GM19397 (cell line): ENCODE data around the gene FBXW7.
"Not testable (repeated sequence)": the region's sequence is repeated elsewhere in the genome, so short reads cannot be mapped to it uniquely, and the experiment has no call there.

Experiments
- ATAC-seq: cut with Tn5 transposase; IDR thresholded peaks from one replicate; pipeline ENCODE4 v1.9.1; 2021; ENCODE audit warnings: mild to moderate bottlenecking, moderate library complexity; ENCODE audit not compliant: unreplicated experiment

Gene FBXW7

GRCh38 chr4:152545088-152545487 lies 9.2 kb upstream of the FBXW7 start:
- ATAC-seq: no peak

GRCh38 chr4:152544533-152544932 lies 8.6 kb upstream of the FBXW7 start:
- not testable (repeated sequence) for ATAC-seq

- ATAC-seq: no peak
Measured at GRCh38 chr4:152540941-152541340, 5.0 kb upstream of the FBXW7 start.

- ATAC-seq: peak; percentile 20
Measured at GRCh38 chr4:152540293-152540674, 4.4 kb upstream of the FBXW7 start.

- ATAC-seq: no peak
Measured at GRCh38 chr4:152539556-152540292, 3.8 kb upstream of the FBXW7 start.

GRCh38 chr4:152537881-152538280 lies 2.0 kb upstream of the FBXW7 start:
- no peak for ATAC-seq

GRCh38 chr4:152536545-152537182 lies 772 bp upstream of the FBXW7 start:
- peak; percentile 35 for ATAC-seq

GRCh38 chr4:152535360-152535902 lies 461 bp downstream of the FBXW7 start:
- ATAC-seq: peak; percentile 11

- no peak for ATAC-seq
Measured at GRCh38 chr4:152534541-152535359, 1.1 kb downstream of the FBXW7 start.

GRCh38 chr4:152531479-152531878 lies 4.4 kb downstream of the FBXW7 start:
- no peak for ATAC-seq

GRCh38 chr4:152530600-152530999 lies 5.3 kb downstream of the FBXW7 start:
- no peak for ATAC-seq

GRCh38 chr4:152529880-152530279 lies 6.0 kb downstream of the FBXW7 start:
- no peak for ATAC-seq

- ATAC-seq: no peak
Measured at GRCh38 chr4:152528060-152528459, 7.8 kb downstream of the FBXW7 start.

GRCh38 chr4:152525878-152526277 lies 10.0 kb downstream of the FBXW7 start:
- no peak for ATAC-seq

- ATAC-seq: no peak
Measured at GRCh38 chr4:152524427-152524826, 11.5 kb downstream of the FBXW7 start.

GRCh38 chr4:152523731-152524130 lies 12.2 kb downstream of the FBXW7 start:
- no peak for ATAC-seq

GRCh38 chr4:152522754-152523153 lies 13.1 kb downstream of the FBXW7 start:
- no peak for ATAC-seq

- ATAC-seq: no peak
Measured at GRCh38 chr4:152522245-152522644, 13.6 kb downstream of the FBXW7 start.

- ATAC-seq: no peak
Measured at GRCh38 chr4:152516156-152516555, 19.7 kb downstream of the FBXW7 start.

GRCh38 chr4:152515678-152516077 lies 20.2 kb downstream of the FBXW7 start:
- ATAC-seq: no peak

- no peak for ATAC-seq
Measured at GRCh38 chr4:152514356-152514755, 21.5 kb downstream of the FBXW7 start.
